Forelimb muscle (tissue), 1 donor: Measurements from ENCODE around the gene EPB41L5. TPM values are rescaled to one million over a fixed set of nuclear protein-coding genes. Genes with fewer than 3 reads are reported as not detected.
"Not testable (repeated sequence)": the region's sequence is repeated elsewhere in the genome, so short reads cannot be mapped to it uniquely, and the experiment has no call there.

Source experiments
- DNase-seq: peaks from one replicate; pipeline ENCODE4 v3.0.0-alpha.2; 2013; ENCODE audit warnings: low read depth
- polyA plus RNA-seq: library from polyadenylated mRNA; unstranded; fragments of 120-200 nt; gene quantifications from one replicate; pipeline ENCODE4 v1.2.1, GENCODE V29; 2013; ENCODE audit not compliant: insufficient read length

The EPB41L5 gene
- polyA plus RNA-seq, 1 donor = 15.0 TPM

GRCh38 chr2:120029672-120030640 is 17.1 kb downstream of the EPB41L5 start:
- no peak for DNase-seq

- DNase-seq = no peak
Observed at GRCh38 chr2:120032297-120032696, 19.4 kb downstream of the EPB41L5 start.

GRCh38 chr2:120034027-120034426 is 21.1 kb downstream of the EPB41L5 start:
- no peak for DNase-seq

- DNase-seq = no peak
Observed at GRCh38 chr2:120034621-120035020, 21.7 kb downstream of the EPB41L5 start.

- no peak for DNase-seq
Observed at GRCh38 chr2:120036145-120036544, 23.3 kb downstream of the EPB41L5 start.

GRCh38 chr2:120037995-120038541 is 25.2 kb downstream of the EPB41L5 start:
- DNase-seq = no peak

GRCh38 chr2:120042359-120042758 is 29.5 kb downstream of the EPB41L5 start:
- DNase-seq = no peak

GRCh38 chr2:120044336-120044735 is 31.5 kb downstream of the EPB41L5 start:
- DNase-seq = no peak

- DNase-seq = not testable (repeated sequence)
Observed at GRCh38 chr2:120045775-120046174, 32.9 kb downstream of the EPB41L5 start.

GRCh38 chr2:120046252-120046651 is 33.4 kb downstream of the EPB41L5 start:
- DNase-seq = not testable (repeated sequence)

GRCh38 chr2:120052597-120052996 is 39.7 kb downstream of the EPB41L5 start:
- DNase-seq = no peak

- no peak for DNase-seq
Observed at GRCh38 chr2:120053891-120054290, 41.0 kb downstream of the EPB41L5 start.

- no peak for DNase-seq
Observed at GRCh38 chr2:120059483-120059882, 46.6 kb downstream of the EPB41L5 start.

GRCh38 chr2:120060088-120060623 is 47.3 kb downstream of the EPB41L5 start:
- DNase-seq = no peak

- no peak for DNase-seq
Observed at GRCh38 chr2:120064664-120065063, 51.8 kb downstream of the EPB41L5 start.

- no peak for DNase-seq
Observed at GRCh38 chr2:120066800-120067547, 54.1 kb downstream of the EPB41L5 start.

GRCh38 chr2:120068040-120068658 is 55.3 kb downstream of the EPB41L5 start:
- not testable (repeated sequence) for DNase-seq

- no peak for DNase-seq
Observed at GRCh38 chr2:120075545-120075944, 62.7 kb downstream of the EPB41L5 start.

- DNase-seq = no peak
Observed at GRCh38 chr2:120077896-120078295, 65.0 kb downstream of the EPB41L5 start.

GRCh38 chr2:120079647-120080046 is 66.8 kb downstream of the EPB41L5 start:
- no peak for DNase-seq

GRCh38 chr2:120091436-120091835 is 78.6 kb downstream of the EPB41L5 start:
- no peak for DNase-seq

- no peak for DNase-seq
Observed at GRCh38 chr2:120094795-120095194, 81.9 kb downstream of the EPB41L5 start.
